Suprapubic skin (tissue), 4 donors: Measurements from ENCODE around the gene DTL. TPM values are rescaled to one million over a fixed set of nuclear protein-coding genes. Genes with fewer than 3 reads are reported as not detected.

Experiments used
- DNase-seq, 2 donors: peaks; one replicate each; pipeline ENCODE4 v3.0.0-alpha.2; 2019; ENCODE audit warnings: low spot score in 2 of 2
- H3K27ac ChIP-seq: fragments of 200-600 bp; sonication (generic); one replicate; pipeline ENCODE4 v1.5.1; 2019
- H3K27me3 ChIP-seq: fragments of 200-600 bp; sonication (generic); one replicate; pipeline ENCODE4 v1.5.1; 2019
- H3K36me3 ChIP-seq: fragments of 200-600 bp; sonication (generic); one replicate; pipeline ENCODE4 v1.5.1; 2019
- H3K4me1 ChIP-seq: fragments of 200-600 bp; sonication (generic); one replicate; pipeline ENCODE4 v1.5.1; 2019
- H3K4me3 ChIP-seq: fragments of 200-600 bp; sonication (generic); one replicate; pipeline ENCODE4 v1.5.1; 2019; ENCODE audit warnings: mild to moderate bottlenecking
- H3K9me3 ChIP-seq: fragments of 200-600 bp; sonication (generic); one replicate; pipeline ENCODE4 v1.5.1; 2019
- EP300 ChIP-seq: sonication (generic); formaldehyde crosslinking; IDR thresholded peaks from one replicate; pipeline ENCODE4 v1.6.1; 2017; ENCODE audit warnings: antibody characterized with exemption
- POLR2A ChIP-seq, 2 donors: fragments of 450-650 bp; IDR thresholded peaks; one replicate each; pipeline ENCODE4 v1.6.1; 2017; ENCODE audit warnings: antibody characterized with exemption in 2 of 2, mild to moderate bottlenecking in 2 of 2, moderate library complexity in 2 of 2
- POLR2AphosphoS5 ChIP-seq, 3 donors: sonication (generic); formaldehyde crosslinking; IDR thresholded peaks; one replicate each; pipeline ENCODE4 v1.6.1; 2017; ENCODE audit warnings: antibody characterized with exemption in 3 of 3
- WGBS: methylation state at CpG from one replicate; pipeline ENCODE4 v1.1.5; 2018; 5-methylcytosine and 5-hydroxymethylcytosine counted together
- total RNA-seq, 4 donors: library from RNA; depleted of rRNA; stranded (reverse); fragments of >200 nt; gene quantifications; one replicate each; pipeline ENCODE4 v1.1.0, GENCODE V29; 2016
- TF ChIP-seq, protein P1 (sequence below), 2 donors: fragments of 200-600 bp in 1 of 2; fragments of 450-650 bp in 1 of 2; sonication (generic) in 1 of 2; IDR thresholded peaks; one replicate each; pipeline ENCODE4 v1.5.1; 2016 to 2019; ENCODE audit warnings: antibody characterized with exemption in 2 of 2, mild to moderate bottlenecking in 1 of 2, moderate library complexity in 1 of 2

The DTL gene
- total RNA-seq, 4 donors from 2014 or later, result 0.89 to 7.1 (median 4.4) TPM

DNA sequence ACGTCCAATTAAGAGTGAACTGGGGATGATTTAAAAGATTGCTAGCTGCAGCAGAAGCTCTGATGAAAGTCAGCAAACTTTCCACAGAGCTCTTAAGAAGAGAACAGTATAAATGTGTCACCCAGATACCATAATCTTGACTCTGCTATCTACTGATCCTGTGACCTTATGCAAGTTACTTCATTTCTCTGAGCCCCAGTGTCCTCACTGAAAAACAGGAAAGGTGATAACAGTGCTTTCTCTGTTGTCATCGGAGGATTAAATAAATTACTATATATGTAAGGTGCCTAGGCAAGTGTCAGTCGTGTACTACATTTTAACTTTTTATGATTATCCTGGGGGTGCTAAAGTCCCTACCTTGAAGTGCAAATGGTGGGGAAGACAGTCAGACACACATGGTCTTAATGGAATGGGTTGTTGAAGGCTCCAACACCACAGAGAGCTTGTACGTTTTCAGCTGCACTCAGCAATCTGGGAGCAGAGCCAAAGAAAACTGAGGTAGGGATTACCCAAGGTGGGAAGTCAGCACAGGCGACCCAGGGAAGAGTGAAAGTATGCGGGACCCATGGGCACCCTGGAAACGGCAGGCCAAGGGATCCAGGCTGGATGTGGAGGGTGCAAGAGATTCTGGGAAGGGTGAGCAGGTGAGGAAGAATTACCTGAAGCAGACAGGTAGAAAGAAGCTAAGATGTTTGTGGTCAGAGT lies 82.8 kb downstream of the DTL start:
- H3K36me3 ChIP-seq, result no peaks in the 10 kb centered on the region
- 64% methylated on average over 7 of the region's 7 CpGs for WGBS
- H3K9me3 ChIP-seq, result no peaks in the 10 kb centered on the region
- no peak overlapping the region for H3K4me3 ChIP-seq
- no peak for TF ChIP-seq POLR2AphosphoS5 (IDR thresholded peaks at IDR 0.05)
- no peak for TF ChIP-seq EP300
- TF ChIP-seq POLR2A (IDR thresholded peaks at IDR 0.05), result no peak
- TF ChIP-seq, protein P1, sequence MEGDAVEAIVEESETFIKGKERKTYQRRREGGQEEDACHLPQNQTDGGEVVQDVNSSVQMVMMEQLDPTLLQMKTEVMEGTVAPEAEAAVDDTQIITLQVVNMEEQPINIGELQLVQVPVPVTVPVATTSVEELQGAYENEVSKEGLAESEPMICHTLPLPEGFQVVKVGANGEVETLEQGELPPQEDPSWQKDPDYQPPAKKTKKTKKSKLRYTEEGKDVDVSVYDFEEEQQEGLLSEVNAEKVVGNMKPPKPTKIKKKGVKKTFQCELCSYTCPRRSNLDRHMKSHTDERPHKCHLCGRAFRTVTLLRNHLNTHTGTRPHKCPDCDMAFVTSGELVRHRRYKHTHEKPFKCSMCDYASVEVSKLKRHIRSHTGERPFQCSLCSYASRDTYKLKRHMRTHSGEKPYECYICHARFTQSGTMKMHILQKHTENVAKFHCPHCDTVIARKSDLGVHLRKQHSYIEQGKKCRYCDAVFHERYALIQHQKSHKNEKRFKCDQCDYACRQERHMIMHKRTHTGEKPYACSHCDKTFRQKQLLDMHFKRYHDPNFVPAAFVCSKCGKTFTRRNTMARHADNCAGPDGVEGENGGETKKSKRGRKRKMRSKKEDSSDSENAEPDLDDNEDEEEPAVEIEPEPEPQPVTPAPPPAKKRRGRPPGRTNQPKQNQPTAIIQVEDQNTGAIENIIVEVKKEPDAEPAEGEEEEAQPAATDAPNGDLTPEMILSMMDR (IDR thresholded peaks at IDR 0.05), result no peak
- no peak for DNase-seq
- no peak overlapping the region for H3K27ac ChIP-seq
- no peaks in the 10 kb centered on the region for H3K27me3 ChIP-seq
- H3K4me1 ChIP-seq, result peaks cover 7% of the 10 kb centered on the region

DNA sequence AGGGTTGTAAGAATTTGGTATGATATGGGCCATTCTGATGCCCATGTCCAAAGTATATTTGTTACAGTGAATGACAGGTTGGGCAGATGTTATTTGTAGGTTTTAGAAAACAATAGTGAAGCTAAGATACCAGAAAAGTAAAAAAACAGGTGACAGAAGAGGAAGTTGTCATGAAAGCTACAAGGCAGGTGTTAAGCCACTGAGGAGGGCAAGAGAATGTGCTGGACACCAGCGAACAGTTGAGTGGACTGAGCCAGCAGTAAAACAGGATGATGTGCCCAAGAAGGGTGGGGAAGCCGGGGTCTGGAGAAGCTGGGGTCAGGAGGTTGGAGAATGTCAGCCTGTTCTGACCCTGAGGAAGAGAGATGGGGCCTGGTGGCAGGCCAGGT lies 83.3 kb downstream of the DTL start:
- TF ChIP-seq POLR2A (IDR thresholded peaks at IDR 0.05), result no peak
- TF ChIP-seq, protein P1 (IDR thresholded peaks at IDR 0.05), result no peak
- no peak for TF ChIP-seq EP300
- TF ChIP-seq POLR2AphosphoS5 (IDR thresholded peaks at IDR 0.05), result no peak
- Histone ChIP-seq H3K4me1 (peaks cover 7% of the 10 kb centered on the region), H3K4me3 (no peak overlapping the region), H3K27me3 (no peaks in the 10 kb centered on the region), H3K36me3 (no peaks in the 10 kb centered on the region), H3K27ac (no peak overlapping the region), H3K9me3 (no peaks in the 10 kb centered on the region)
- DNase-seq, result no peak
- 94% methylated on average over 2 of the region's 2 CpGs for WGBS

DNA sequence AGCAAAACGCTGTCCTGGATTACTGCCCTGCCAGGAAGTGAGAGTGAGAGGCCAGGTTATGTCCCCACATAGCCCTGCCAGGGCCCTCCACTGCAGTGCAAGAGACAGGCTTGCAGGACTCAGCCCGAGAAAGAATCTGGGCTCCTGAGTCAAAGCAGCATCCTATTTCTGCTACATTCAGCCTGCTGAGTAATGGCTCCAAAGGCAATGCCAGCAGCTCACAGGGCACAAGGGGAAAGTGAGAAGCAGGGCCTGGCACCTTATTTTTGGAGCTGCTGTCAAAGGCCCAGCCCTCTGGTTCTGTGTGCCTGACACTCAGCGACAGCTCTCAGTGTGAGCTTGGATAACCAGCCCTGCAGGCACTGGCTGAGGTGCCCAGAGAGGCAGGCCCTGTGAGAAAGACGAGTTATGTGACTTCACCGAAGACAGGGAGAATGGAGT lies 83.9 kb downstream of the DTL start:
- Histone ChIP-seq H3K4me1 (peaks cover 7% of the 10 kb centered on the region), H3K4me3 (no peak overlapping the region), H3K9me3 (no peaks in the 10 kb centered on the region), H3K27me3 (no peaks in the 10 kb centered on the region), H3K36me3 (no peaks in the 10 kb centered on the region), H3K27ac (no peak overlapping the region)
- no peak for TF ChIP-seq POLR2AphosphoS5 (IDR thresholded peaks at IDR 0.05)
- TF ChIP-seq, protein P1 (IDR thresholded peaks at IDR 0.05), result no peak
- no peak for TF ChIP-seq EP300
- no peak for TF ChIP-seq POLR2A (IDR thresholded peaks at IDR 0.05)
- WGBS, result 68% methylated on average over 4 of the region's 5 CpGs
- no peak for DNase-seq

- H3K4me1 ChIP-seq, result peaks cover 7% of the 10 kb centered on the region
- TF ChIP-seq EP300 (no peak), POLR2AphosphoS5 (IDR thresholded peaks at IDR 0.05) (no peak), POLR2A (IDR thresholded peaks at IDR 0.05) (no peak)
- TF ChIP-seq, protein P1 (IDR thresholded peaks at IDR 0.05), result no peak
- H3K9me3 ChIP-seq, result no peaks in the 10 kb centered on the region
- no peak overlapping the region for H3K27ac ChIP-seq
- no peak overlapping the region for H3K4me3 ChIP-seq
- 96% methylated on average over 3 of the region's 3 CpGs for WGBS
- H3K36me3 ChIP-seq, result no peaks in the 10 kb centered on the region
- no peaks in the 10 kb centered on the region for H3K27me3 ChIP-seq
- DNase-seq, result no peak
These were observed 84.3 kb downstream of the DTL start for GRCh38 chr1:212119863-212120262.

DNA sequence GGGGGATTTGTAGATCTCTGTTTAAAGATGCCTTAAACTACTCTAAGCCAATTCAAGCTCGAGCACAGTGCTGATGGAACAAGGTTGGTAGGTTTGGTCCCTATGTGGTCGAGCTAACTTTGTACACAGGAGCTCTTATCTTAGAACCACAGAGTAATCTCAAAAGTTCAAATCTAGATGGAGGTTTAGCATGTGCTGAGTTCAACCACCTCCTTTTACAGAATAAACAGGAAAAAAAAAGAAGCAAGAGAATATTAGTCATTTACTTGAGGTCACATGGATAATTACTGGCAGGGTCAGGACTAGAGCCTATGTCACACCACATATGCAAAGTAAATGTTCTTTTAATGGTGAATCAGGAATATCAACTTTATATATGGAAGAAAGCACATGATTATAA lies 86.2 kb downstream of the DTL start:
- peaks cover 7% of the 10 kb centered on the region for H3K4me1 ChIP-seq
- TF ChIP-seq POLR2AphosphoS5 (IDR thresholded peaks at IDR 0.05) (no peak), POLR2A (IDR thresholded peaks at IDR 0.05) (no peak), EP300 (no peak)
- TF ChIP-seq, protein P1 (IDR thresholded peaks at IDR 0.05), result no peak
- DNase-seq, result no peak
- WGBS, result 48% methylated on average over 2 of the region's 2 CpGs
- H3K27me3 ChIP-seq, result no peaks in the 10 kb centered on the region
- H3K27ac ChIP-seq, result no peak overlapping the region
- H3K36me3 ChIP-seq, result no peaks in the 10 kb centered on the region
- no peaks in the 10 kb centered on the region for H3K9me3 ChIP-seq
- no peak overlapping the region for H3K4me3 ChIP-seq
